Skin epidermis (tissue), 12 donors: ENCODE data around the gene ACSM2A.
"Not testable (repeated sequence)": the region's sequence is repeated elsewhere in the genome, so short reads cannot be mapped to it uniquely, and the experiment has no call there.

Source experiments
- H3K27ac ChIP-seq, 21 experiments: fragments of 200-600 bp; sonication (generic) in 11 of 21; one replicate each; pipeline ENCODE4 v1.5.0; 2020; ENCODE audit warnings: mild to moderate bottlenecking in 3 of 21, inconsistent platforms in 2 of 21, moderate library complexity in 2 of 21
- H3K4me3 ChIP-seq, 7 experiments: fragments of 200-600 bp; sonication (generic) in 2 of 7; one replicate each; pipeline ENCODE4 v1.5.0; 2020; ENCODE audit warnings: inconsistent platforms in 2 of 7, mild to moderate bottlenecking in 2 of 7, moderate library complexity in 1 of 7

ACSM2A gene

GRCh38 chr16:20451364-20451763, at the start of gene ACSM2A:
Gene ACSM2A, plus strand, starts transcription at chr16:20451521. Its CDS starts 8,594 bp downstream, at chr16:20460115.
- H3K27ac ChIP-seq: not testable (repeated sequence)

GRCh38 chr16:20402651-20403050, 48.7 kb upstream of the ACSM2A start:
- H3K4me3 ChIP-seq: no peak overlapping the region
- no peak overlapping the region for H3K27ac ChIP-seq

More at GRCh38 chr16:20451364-20451763, at the start of gene ACSM2A:
- H3K4me3 ChIP-seq: not testable (repeated sequence)

- no peak within 1 kb of the TSS for H3K4me3 ChIP-seq
- no peak within 1 kb of the TSS for H3K27ac ChIP-seq
These were observed 46.7 kb upstream of the ACSM2A start, which contains the start of gene PDILT for GRCh38 chr16:20404637-20405036. Gene PDILT, minus strand, starts transcription at chr16:20404737. Its CDS starts 5,437 bp downstream, at chr16:20399300.

GRCh38 chr16:20409398-20410120, 41.8 kb upstream of the ACSM2A start, which contains the start of gene ACSM5:
Gene ACSM5, plus strand, starts transcription at chr16:20409534. Its CDS starts 1,951 bp downstream, at chr16:20411485.
- H3K27ac ChIP-seq: peak within 1 kb of the TSS in 9 of 21 experiments; percentile 4 to 60 (median 36)
- H3K4me3 ChIP-seq: no peak within 1 kb of the TSS

- H3K4me3 ChIP-seq: no peak overlapping the region
- peak overlapping the region in 7 of 21 experiments; percentile 3 to 59 (median 33) for H3K27ac ChIP-seq
These were observed 41.1 kb upstream of the ACSM2A start for GRCh38 chr16:20410121-20410723.

- H3K4me3 ChIP-seq: no peak overlapping the region
- no peak overlapping the region for H3K27ac ChIP-seq
These were observed 40.3 kb upstream of the ACSM2A start for GRCh38 chr16:20411055-20411454.

GRCh38 chr16:20415541-20415940, 35.8 kb upstream of the ACSM2A start:
- Histone ChIP-seq H3K27ac (no peak overlapping the region), H3K4me3 (no peak overlapping the region)

GRCh38 chr16:20419093-20419492, 32.2 kb upstream of the ACSM2A start:
- not testable (repeated sequence) for H3K4me3 ChIP-seq, H3K27ac ChIP-seq

GRCh38 chr16:20421748-20422147, 29.6 kb upstream of the ACSM2A start:
- not testable (repeated sequence) for H3K27ac ChIP-seq, H3K4me3 ChIP-seq

GRCh38 chr16:20423772-20424128, 27.6 kb upstream of the ACSM2A start:
- not testable (repeated sequence) for H3K27ac ChIP-seq, H3K4me3 ChIP-seq

- Histone ChIP-seq H3K4me3 (no peak overlapping the region), H3K27ac (no peak overlapping the region)
These were observed 27.0 kb upstream of the ACSM2A start for GRCh38 chr16:20424129-20424866.

- not testable (repeated sequence) for H3K4me3 ChIP-seq, H3K27ac ChIP-seq
These were observed 23.9 kb upstream of the ACSM2A start for GRCh38 chr16:20427401-20427797.

- not testable (repeated sequence) for H3K27ac ChIP-seq, H3K4me3 ChIP-seq
These were observed 21.8 kb upstream of the ACSM2A start for GRCh38 chr16:20429499-20429898.

- H3K27ac ChIP-seq, H3K4me3 ChIP-seq: not testable (repeated sequence)
These were observed 20.8 kb upstream of the ACSM2A start for GRCh38 chr16:20430480-20430879.

- Histone ChIP-seq H3K27ac (no peak overlapping the region), H3K4me3 (no peak overlapping the region)
These were observed 20.4 kb upstream of the ACSM2A start for GRCh38 chr16:20430948-20431347.

GRCh38 chr16:20438950-20439349, 12.4 kb upstream of the ACSM2A start:
- H3K4me3 ChIP-seq: not testable (repeated sequence)

GRCh38 chr16:20439820-20440231, 11.5 kb upstream of the ACSM2A start:
- H3K27ac ChIP-seq, H3K4me3 ChIP-seq: not testable (repeated sequence)

More at GRCh38 chr16:20438950-20439349, 12.4 kb upstream of the ACSM2A start:
- H3K27ac ChIP-seq: not testable (repeated sequence)

GRCh38 chr16:20440731-20441130, 10.6 kb upstream of the ACSM2A start:
- H3K27ac ChIP-seq, H3K4me3 ChIP-seq: not testable (repeated sequence)

- no peak overlapping the region for H3K27ac ChIP-seq
These were observed 10.1 kb upstream of the ACSM2A start for GRCh38 chr16:20441191-20441590.

GRCh38 chr16:20441859-20442258, 9.5 kb upstream of the ACSM2A start:
- H3K27ac ChIP-seq, H3K4me3 ChIP-seq: not testable (repeated sequence)

More at GRCh38 chr16:20441191-20441590, 10.1 kb upstream of the ACSM2A start:
- no peak overlapping the region for H3K4me3 ChIP-seq
